ENCODE results near the gene IRF1. TPM values are rescaled to one million over a fixed set of nuclear protein-coding genes. Genes with fewer than 3 reads are reported as not detected.

Gene IRF1
- total and polyA plus RNA-seq, 10 donors: 57.9 to 307 (median 160) TPM

DNA sequence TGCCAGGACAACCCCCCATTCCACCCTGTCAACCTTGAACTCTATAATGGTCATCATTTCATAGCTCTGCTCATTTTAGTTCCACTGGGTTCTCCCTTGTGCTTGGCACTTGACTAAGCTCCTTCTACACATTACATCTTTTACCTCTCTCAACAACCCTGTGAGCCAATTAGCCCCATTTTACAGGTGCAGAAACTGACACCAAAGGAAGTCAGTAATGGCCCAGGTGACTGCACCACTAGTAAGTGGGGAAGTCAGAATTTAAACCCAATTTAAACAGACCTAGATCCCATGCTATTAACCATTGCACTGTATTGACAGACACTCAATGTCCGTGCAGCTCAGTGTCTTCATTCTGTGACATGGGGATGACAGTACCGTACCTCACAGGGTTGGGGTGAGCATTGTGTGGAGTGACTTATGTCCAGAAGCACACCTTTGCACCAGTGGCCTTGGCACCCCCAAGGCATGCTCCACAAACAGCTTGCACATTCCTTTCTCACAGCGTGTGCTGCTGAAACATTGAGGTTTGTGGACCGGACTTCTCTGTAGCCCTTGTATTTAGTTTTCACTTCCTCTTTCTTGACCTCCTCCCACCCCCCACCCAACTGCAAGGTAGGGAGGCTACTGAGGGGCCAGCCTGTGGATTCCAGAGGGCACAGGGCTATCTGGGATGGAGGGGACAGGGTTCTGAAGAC, 23.1 kb downstream of the IRF1 start:
- Histone ChIP-seq H3K9me3 (no peaks in the 10 kb centered on the region), H3K4me3 (peak overlapping the region in 3 of 8 donors; percentile 18 to 58 (median 20)), H3K36me3 (peaks cover 0 to 21% (median 0%) of the 10 kb centered on the region in 6 donors), H3K4me1 (peaks cover 91 to 100% (median 100%) of the 10 kb centered on the region in 6 donors), H3K27ac (peak overlapping the region; percentile 85 to 99 (median 92)), H3K27me3 (replicated peaks in 1 of 7) (no peaks in the 10 kb centered on the region)
- 23 to 48% (median 29%) methylated on average over 4 of the region's 4 CpGs for WGBS, 5 donors
- intact Hi-C loops (cut with DNase I; ENCODE audit: low total_unique reads): no loop called here
- DNase-seq: peak; percentile 74
- TF ChIP-seq POLR2AphosphoS5 (IDR thresholded peaks at IDR 0.05) (peak in 1 of 3 donors; percentile 53), POLR2A (IDR thresholded peaks at IDR 0.05) (no peak)
- TF ChIP-seq, protein P1, sequence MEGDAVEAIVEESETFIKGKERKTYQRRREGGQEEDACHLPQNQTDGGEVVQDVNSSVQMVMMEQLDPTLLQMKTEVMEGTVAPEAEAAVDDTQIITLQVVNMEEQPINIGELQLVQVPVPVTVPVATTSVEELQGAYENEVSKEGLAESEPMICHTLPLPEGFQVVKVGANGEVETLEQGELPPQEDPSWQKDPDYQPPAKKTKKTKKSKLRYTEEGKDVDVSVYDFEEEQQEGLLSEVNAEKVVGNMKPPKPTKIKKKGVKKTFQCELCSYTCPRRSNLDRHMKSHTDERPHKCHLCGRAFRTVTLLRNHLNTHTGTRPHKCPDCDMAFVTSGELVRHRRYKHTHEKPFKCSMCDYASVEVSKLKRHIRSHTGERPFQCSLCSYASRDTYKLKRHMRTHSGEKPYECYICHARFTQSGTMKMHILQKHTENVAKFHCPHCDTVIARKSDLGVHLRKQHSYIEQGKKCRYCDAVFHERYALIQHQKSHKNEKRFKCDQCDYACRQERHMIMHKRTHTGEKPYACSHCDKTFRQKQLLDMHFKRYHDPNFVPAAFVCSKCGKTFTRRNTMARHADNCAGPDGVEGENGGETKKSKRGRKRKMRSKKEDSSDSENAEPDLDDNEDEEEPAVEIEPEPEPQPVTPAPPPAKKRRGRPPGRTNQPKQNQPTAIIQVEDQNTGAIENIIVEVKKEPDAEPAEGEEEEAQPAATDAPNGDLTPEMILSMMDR (IDR thresholded peaks at IDR 0.05 in 8 of 11, conservative IDR thresholded peaks at IDR 0.05 in 3 of 11): no peak

DNA sequence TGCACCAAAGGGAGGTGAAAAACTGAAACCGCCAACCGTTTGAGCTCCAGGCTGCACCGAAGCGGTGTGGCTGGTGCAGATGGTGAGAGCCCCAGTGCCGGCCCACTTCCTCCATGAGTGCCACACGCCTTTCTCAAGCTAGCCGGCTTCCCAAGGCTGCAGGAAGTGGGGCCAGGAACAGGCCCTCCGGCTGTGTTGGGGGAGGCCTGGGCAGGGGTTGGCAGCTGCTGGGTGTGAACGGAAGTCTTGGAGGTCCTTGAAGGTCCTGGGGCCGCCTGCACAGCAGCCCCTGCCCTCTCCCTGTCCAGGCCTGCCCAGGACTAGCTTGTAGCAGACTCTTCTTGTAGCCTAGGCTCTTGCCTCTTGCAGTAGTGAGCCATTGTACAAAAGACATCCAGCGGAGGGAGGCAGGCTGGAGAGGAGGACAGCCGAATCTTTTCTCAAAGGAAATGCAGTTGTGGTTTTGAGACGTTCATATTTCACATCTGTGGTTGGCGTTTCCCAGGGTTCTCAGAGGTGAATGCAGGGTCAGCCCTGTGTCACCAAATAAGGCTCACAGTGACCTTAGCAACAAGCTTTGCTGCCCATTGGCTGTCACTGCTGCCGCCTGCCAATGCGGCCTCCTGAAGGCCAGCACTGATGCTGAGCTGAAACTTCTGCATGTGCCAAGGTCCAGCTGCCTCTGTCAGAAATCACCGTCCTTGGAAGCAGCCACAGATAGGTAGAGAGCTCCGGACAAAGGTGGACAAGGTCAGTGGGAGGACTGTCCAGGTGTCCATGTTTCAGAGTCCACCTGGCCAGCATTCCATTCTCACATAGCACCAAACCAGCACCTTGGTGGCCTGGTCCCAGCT, 23.9 kb downstream of the IRF1 start:
- H3K27me3 ChIP-seq (replicated peaks in 1 of 7): no peaks in the 10 kb centered on the region
- peaks cover 0 to 23% (median 0%) of the 10 kb centered on the region in 6 donors for H3K36me3 ChIP-seq
- peak overlapping the region; percentile 85 to 99 (median 92) for H3K27ac ChIP-seq
- no peaks in the 10 kb centered on the region for H3K9me3 ChIP-seq
- 1 to 10% (median 5%) methylated on average over 13 to 18 of the region's 18 CpGs for whole genome bisulfite sequencing, 5 donors
- peak; percentile 95 for DNase-seq
- H3K4me3 ChIP-seq: peak overlapping the region in 7 of 8 donors; percentile 8 to 58 (median 20)
- intact Hi-C loops (cut with DNase I; ENCODE audit: low total_unique reads): no loop called here
- TF ChIP-seq POLR2AphosphoS5 (IDR thresholded peaks at IDR 0.05) (peak; percentile 86 to 94 (median 91)), POLR2A (IDR thresholded peaks at IDR 0.05) (no peak)
- peaks cover 86 to 100% (median 100%) of the 10 kb centered on the region in 6 donors for H3K4me1 ChIP-seq

DNA sequence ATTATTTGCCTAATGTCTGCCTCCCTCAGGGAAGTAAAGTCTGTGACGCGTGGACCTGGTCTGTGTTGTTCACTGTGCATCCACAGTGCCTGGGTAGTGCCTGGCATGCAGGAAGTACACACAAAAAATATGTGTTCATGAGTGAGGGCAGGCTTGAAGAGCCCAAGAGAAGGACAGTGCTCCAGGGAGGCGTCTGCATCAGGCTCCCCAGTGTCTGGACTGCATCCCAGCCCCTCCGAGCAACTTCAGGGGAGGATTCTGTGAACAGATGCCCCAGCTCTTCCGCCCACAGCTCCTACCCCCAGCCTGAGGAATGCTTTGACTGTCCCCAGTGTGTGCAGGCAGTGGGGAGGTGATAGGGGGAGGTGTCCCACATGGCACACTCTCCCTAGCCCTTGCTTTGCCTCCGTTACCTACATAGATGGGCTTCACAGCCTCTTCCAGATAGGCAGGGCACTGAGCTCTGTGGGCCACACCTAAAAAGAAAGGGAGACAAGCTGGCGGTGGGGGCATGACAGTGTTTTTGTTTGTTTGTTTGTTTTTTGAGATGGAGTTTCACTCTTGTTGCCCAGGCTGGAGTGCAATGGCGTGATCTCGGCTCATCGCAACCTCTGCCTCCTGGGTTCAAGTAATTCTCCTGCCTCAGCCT, 25.4 kb downstream of the IRF1 start:
- H3K27ac ChIP-seq: peak overlapping the region; percentile 85 to 99 (median 92)
- peak overlapping the region in 1 of 8 donors; percentile 58 for H3K4me3 ChIP-seq
- no peaks in the 10 kb centered on the region for H3K27me3 ChIP-seq (replicated peaks in 1 of 7)
- intact Hi-C loops (cut with DNase I; ENCODE audit: low total_unique reads): no loop called here
- H3K9me3 ChIP-seq: no peaks in the 10 kb centered on the region
- H3K4me1 ChIP-seq: peaks cover 82 to 100% (median 100%) of the 10 kb centered on the region in 6 donors
- TF ChIP-seq POLR2A (IDR thresholded peaks at IDR 0.05) (no peak), POLR2AphosphoS5 (IDR thresholded peaks at IDR 0.05) (peak in 1 of 3 donors; percentile 34)
- TF ChIP-seq, protein P1 (IDR thresholded peaks at IDR 0.05 in 8 of 11, conservative IDR thresholded peaks at IDR 0.05 in 3 of 11): peak in 1 of 11 experiments; percentile 19
- peak; percentile 77 for DNase-seq
- 54 to 67% (median 63%) methylated on average over 9 to 10 of the region's 10 CpGs for WGBS, 5 donors
- H3K36me3 ChIP-seq: peaks cover 0 to 23% (median 0%) of the 10 kb centered on the region in 6 donors

DNA sequence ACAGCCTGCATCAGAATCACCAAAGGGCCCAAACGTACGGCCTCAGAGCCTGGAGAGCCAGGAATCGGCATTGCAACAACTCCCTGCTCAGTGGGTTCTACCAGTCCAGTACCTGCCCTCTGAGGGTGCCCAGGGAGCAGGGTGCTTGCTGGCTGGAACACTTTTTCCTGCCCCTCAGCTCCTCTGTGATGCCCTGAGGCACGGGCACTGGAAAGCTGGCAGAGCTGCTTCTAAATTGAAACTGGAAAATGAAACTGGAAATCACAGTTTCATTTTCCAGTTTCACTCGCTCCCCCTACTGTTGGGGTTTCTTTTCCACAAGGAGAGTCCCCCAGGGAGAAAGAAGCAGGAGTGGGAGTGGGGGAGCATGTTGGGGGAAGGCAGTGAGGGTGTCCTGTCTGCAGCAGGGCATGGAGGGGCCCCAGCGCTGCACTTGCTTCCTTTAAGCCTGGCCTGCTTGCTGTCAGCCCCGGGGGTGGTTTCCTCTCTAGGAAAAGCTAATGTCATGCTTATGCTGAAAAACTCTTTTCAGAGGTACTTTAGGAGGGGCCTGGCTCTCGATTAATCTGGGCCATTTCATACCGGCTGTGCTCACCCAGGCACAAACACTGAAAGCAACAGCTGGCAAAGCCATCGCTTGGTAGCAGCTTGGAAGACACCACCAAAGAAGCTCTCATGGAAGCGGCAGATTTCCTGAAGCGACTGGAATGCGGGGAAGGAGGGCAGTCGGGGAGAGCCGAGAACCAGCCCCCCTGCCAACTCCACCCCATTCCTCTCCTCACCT, 26.2 kb downstream of the IRF1 start:
- H3K4me3 ChIP-seq: peak overlapping the region in 5 of 8 donors; percentile 2 to 58 (median 15)
- peak; percentile 87 for DNase-seq
- intact Hi-C loops (cut with DNase I; ENCODE audit: low total_unique reads): no loop called here
- H3K27ac ChIP-seq: peak overlapping the region; percentile 85 to 99 (median 92)
- H3K4me1 ChIP-seq: peaks cover 83 to 100% (median 100%) of the 10 kb centered on the region in 6 donors
- no peaks in the 10 kb centered on the region for H3K27me3 ChIP-seq (replicated peaks in 1 of 7)
- peaks cover 0 to 19% (median 0%) of the 10 kb centered on the region in 6 donors for H3K36me3 ChIP-seq
- H3K9me3 ChIP-seq: no peaks in the 10 kb centered on the region
- 18 to 24% (median 20%) methylated on average over 15 of the region's 15 CpGs for WGBS, 5 donors
- TF ChIP-seq POLR2A (IDR thresholded peaks at IDR 0.05) (no peak), POLR2AphosphoS5 (IDR thresholded peaks at IDR 0.05) (peak in 2 of 3 donors; percentile 60)
- TF ChIP-seq, protein P1 (IDR thresholded peaks at IDR 0.05 in 8 of 11, conservative IDR thresholded peaks at IDR 0.05 in 3 of 11): peak in 6 of 11 experiments; percentile 16 to 45 (median 30)
